Natural killer cell (primary cell): ENCODE data around the gene PACRG. TPM values are rescaled to one million over a fixed set of nuclear protein-coding genes. Genes with fewer than 3 reads are reported as not detected.

Experiments
- ATAC-seq, 3 donors: fragments of 150-1000 bp in 2 of 3; fragments of 200-7000 bp in 1 of 3; cut with Tn5 transposase; 1 replicate in 1 of 3; 2 replicates in 2 of 3; pipeline ENCODE4 v1.10.0; 2021; ENCODE audit warnings: mild to moderate bottlenecking in 2 of 3, moderate library complexity in 2 of 3
- DNase-seq, 2 donors: peaks; one replicate each; pipeline versions ENCODE4 v3.0.0 to v3.0.0-alpha.2; 2013 to 2021; ENCODE audit warnings: mixed read lengths in 1 of 2
- H3K27ac ChIP-seq: one replicate; pipeline ENCODE4 v1.5.1; 2013; ENCODE audit warnings: mild to moderate bottlenecking, low read length
- H3K27me3 ChIP-seq: one replicate; pipeline ENCODE4 v1.6.1; 2013; ENCODE audit warnings: low read length; ENCODE audit not compliant: control insufficient read depth, insufficient read depth
- H3K36me3 ChIP-seq: one replicate; pipeline ENCODE4 v1.6.1; 2013; ENCODE audit warnings: low read length; ENCODE audit not compliant: control insufficient read depth, insufficient read depth
- H3K4me1 ChIP-seq: one replicate; pipeline ENCODE4 v1.6.1; 2013; ENCODE audit warnings: low read length; ENCODE audit not compliant: control insufficient read depth, insufficient read depth
- H3K4me3 ChIP-seq: one replicate; pipeline ENCODE4 v1.5.1; 2013; ENCODE audit warnings: low read length
- H3K9me3 ChIP-seq: one replicate; pipeline ENCODE4 v1.6.1; 2013; ENCODE audit warnings: low read length; ENCODE audit not compliant: control insufficient read depth, insufficient read depth
- H3K27ac Mint-ChIP-seq, 2 donors: one replicate each; pipeline ENCODE4 v1.8.0; 2022; ENCODE audit warnings: mild to moderate bottlenecking in 2 of 2, mixed read lengths in 2 of 2, moderate library complexity in 1 of 2
- H3K27me3 Mint-ChIP-seq, 2 donors: one replicate each; pipeline ENCODE4 v1.8.0; 2022; ENCODE audit warnings: low read depth in 2 of 2, mixed read lengths in 2 of 2
- H3K36me3 Mint-ChIP-seq: one replicate; pipeline ENCODE4 v1.8.0; 2022; ENCODE audit warnings: mixed read lengths
- H3K4me1 Mint-ChIP-seq, 2 donors: one replicate each; pipeline ENCODE4 v1.8.0; 2022; ENCODE audit warnings: mixed read lengths in 2 of 2
- H3K4me3 Mint-ChIP-seq: one replicate; pipeline ENCODE4 v1.8.0; 2022; ENCODE audit warnings: mild to moderate bottlenecking, moderate library complexity, mixed read lengths
- H3K9me3 Mint-ChIP-seq, 2 donors: one replicate each; pipeline ENCODE4 v1.8.0; 2022; ENCODE audit warnings: mixed read lengths in 2 of 2
- WGBS: methylation state at CpG from one replicate; pipeline ENCODE4 v1.1.7; 2013; ENCODE audit warnings: missing lambda C conversion rate; ENCODE audit not compliant: insufficient coverage; 5-methylcytosine and 5-hydroxymethylcytosine counted together
- intact Hi-C: fragments of 100-400 bp; cut with micrococcal nuclease; formaldehyde crosslinking; loops from one replicate; pipeline ENCODE4 v1.14.2; 2022
- total RNA-seq, 4 donors: library from RNA; stranded (reverse); fragments of 120-200 nt in 1 of 4; gene quantifications; one replicate each; pipeline versions ENCODE4 v1.2.3 to v1.2.4, GENCODE V29; 2013 to 2022
- TF ChIP-seq, protein P1 (sequence below): fragments of 200-600 bp; IDR thresholded peaks from one replicate; pipeline ENCODE4 v1.8.0; 2022; ENCODE audit warnings: antibody characterized with exemption

PACRG gene
- total RNA-seq, 3 donors from 2014 or later (not counting 1 experiment from before 2014, with no cell fraction given): 0.52 TPM; not detected in 2

- Mint-ChIP-seq H3K27me3 (peaks cover 0 to 4% of the 10 kb centered on the region in 2 donors), H3K27ac (no peak overlapping the region), H3K9me3 (no peaks in the 10 kb centered on the region), H3K36me3 (no peaks in the 10 kb centered on the region), H3K4me3 (no peak overlapping the region), H3K4me1 (no peaks in the 10 kb centered on the region)
- Histone ChIP-seq H3K4me3 (no peak overlapping the region), H3K27me3 (no peaks in the 10 kb centered on the region), H3K36me3 (no peaks in the 10 kb centered on the region), H3K4me1 (peaks cover 3% of the 10 kb centered on the region), H3K27ac (no peak overlapping the region), H3K9me3 (no peaks in the 10 kb centered on the region)
- no peak for DNase-seq
- ATAC-seq: no peak
- 91% methylated on average over 5 of the region's 6 CpGs for WGBS
- TF ChIP-seq, protein P1, sequence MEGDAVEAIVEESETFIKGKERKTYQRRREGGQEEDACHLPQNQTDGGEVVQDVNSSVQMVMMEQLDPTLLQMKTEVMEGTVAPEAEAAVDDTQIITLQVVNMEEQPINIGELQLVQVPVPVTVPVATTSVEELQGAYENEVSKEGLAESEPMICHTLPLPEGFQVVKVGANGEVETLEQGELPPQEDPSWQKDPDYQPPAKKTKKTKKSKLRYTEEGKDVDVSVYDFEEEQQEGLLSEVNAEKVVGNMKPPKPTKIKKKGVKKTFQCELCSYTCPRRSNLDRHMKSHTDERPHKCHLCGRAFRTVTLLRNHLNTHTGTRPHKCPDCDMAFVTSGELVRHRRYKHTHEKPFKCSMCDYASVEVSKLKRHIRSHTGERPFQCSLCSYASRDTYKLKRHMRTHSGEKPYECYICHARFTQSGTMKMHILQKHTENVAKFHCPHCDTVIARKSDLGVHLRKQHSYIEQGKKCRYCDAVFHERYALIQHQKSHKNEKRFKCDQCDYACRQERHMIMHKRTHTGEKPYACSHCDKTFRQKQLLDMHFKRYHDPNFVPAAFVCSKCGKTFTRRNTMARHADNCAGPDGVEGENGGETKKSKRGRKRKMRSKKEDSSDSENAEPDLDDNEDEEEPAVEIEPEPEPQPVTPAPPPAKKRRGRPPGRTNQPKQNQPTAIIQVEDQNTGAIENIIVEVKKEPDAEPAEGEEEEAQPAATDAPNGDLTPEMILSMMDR: no peak
- intact Hi-C loops: no loop called here
These were observed 623.2 kb downstream of the PACRG start for GRCh38 chr6:163351013-163351412.

DNA sequence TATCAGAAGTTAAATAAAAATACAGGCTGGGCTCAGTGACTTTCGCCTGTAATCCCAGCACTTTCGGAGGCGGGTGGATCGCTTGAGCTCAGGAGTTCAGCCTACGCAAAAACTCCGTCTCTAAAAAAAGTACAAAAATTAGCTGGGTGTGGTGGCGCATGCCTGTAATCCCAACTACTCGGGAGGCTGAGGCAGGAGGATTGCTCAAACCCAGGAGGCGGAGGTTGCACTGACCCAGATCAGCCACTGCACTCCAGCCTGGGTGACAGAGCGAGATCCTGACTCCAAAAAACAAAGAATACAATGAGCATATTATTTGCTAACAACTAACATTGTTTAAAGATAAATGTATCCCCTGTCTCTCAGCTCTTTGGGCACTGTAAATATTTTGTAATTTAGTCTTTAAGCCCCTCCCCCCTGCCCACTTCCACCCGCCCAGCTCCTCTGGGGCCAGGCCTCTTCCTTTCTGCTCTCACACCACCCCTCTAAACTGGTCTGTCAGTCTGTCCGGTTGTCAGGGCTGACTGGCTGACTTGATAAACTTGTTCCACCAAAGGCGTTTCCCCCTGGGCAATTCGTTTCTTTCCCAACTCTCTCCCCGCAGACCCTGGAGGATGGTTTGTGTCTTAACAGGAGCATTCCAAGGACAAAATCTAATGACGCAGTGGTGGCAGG lies 624.4 kb downstream of the PACRG start:
- Mint-ChIP-seq H3K9me3 (no peaks in the 10 kb centered on the region), H3K4me1 (no peaks in the 10 kb centered on the region), H3K27ac (no peak overlapping the region), H3K27me3 (peaks cover 0 to 4% of the 10 kb centered on the region in 2 donors), H3K36me3 (no peaks in the 10 kb centered on the region), H3K4me3 (no peak overlapping the region)
- 81% methylated on average over 15 of the region's 16 CpGs for WGBS
- no peak overlapping the region for H3K4me3 ChIP-seq
- TF ChIP-seq, protein P1: no peak
- intact Hi-C loops: no loop called here
- peaks cover 3% of the 10 kb centered on the region for H3K4me1 ChIP-seq
- no peaks in the 10 kb centered on the region for H3K27me3 ChIP-seq
- no peaks in the 10 kb centered on the region for H3K36me3 ChIP-seq
- no peak overlapping the region for H3K27ac ChIP-seq
- DNase-seq (no peak), ATAC-seq (no peak)
- no peaks in the 10 kb centered on the region for H3K9me3 ChIP-seq

DNA sequence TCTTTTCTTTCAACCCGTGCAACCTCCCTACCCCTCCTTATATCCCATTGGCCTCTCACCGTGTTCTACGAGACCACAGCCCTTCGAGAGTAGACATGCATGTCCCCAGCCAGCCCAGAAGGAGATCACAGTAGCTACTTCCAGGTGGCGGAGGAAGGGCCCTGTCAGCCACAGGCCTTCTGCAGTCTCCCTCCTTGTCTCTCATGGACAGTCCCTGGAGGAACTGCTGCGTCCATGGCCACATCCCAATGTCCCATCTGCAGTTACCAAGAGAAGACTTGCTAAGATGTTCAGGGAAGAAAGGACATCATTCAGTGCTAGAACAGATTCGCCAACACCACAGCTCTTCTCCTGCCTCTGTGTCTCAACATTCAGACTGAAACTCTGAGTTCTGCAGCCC lies 625.2 kb downstream of the PACRG start:
- DNase-seq (no peak), ATAC-seq (no peak)
- TF ChIP-seq, protein P1: no peak
- Mint-ChIP-seq H3K9me3 (no peaks in the 10 kb centered on the region), H3K36me3 (no peaks in the 10 kb centered on the region), H3K27ac (no peak overlapping the region), H3K4me1 (no peaks in the 10 kb centered on the region), H3K4me3 (no peak overlapping the region), H3K27me3 (peaks cover 0 to 4% of the 10 kb centered on the region in 2 donors)
- WGBS: 86% methylated on average over 7 of the region's 7 CpGs
- no peaks in the 10 kb centered on the region for H3K27me3 ChIP-seq
- H3K4me3 ChIP-seq: no peak overlapping the region
- H3K36me3 ChIP-seq: no peaks in the 10 kb centered on the region
- peaks cover 3% of the 10 kb centered on the region for H3K4me1 ChIP-seq
- intact Hi-C loops: no loop called here
- H3K27ac ChIP-seq: no peak overlapping the region
- H3K9me3 ChIP-seq: no peaks in the 10 kb centered on the region

GRCh38 chr6:163354085-163354484 lies 626.3 kb downstream of the PACRG start:
- Mint-ChIP-seq H3K27me3 (peaks cover 0 to 7% of the 10 kb centered on the region in 2 donors), H3K36me3 (no peaks in the 10 kb centered on the region), H3K4me3 (no peak overlapping the region), H3K4me1 (no peaks in the 10 kb centered on the region), H3K27ac (no peak overlapping the region), H3K9me3 (no peaks in the 10 kb centered on the region)
- Histone ChIP-seq H3K4me1 (peaks cover 3% of the 10 kb centered on the region), H3K27ac (no peak overlapping the region), H3K36me3 (no peaks in the 10 kb centered on the region), H3K4me3 (no peak overlapping the region), H3K9me3 (no peaks in the 10 kb centered on the region), H3K27me3 (no peaks in the 10 kb centered on the region)
- intact Hi-C loops: no loop called here
- TF ChIP-seq, protein P1: no peak
- WGBS: 84% methylated on average over 8 of the region's 8 CpGs
- no peak for ATAC-seq
- no peak for DNase-seq
